Measurements from ENCODE around the gene RAP2A.

The RAP2A gene

GRCh38 chr13:97413694-97414093 is 20.3 kb upstream of the RAP2A start:
- H3K4me1 Mint-ChIP-seq, result peaks cover 13% of the 10 kb centered on the region
- no peak overlapping the region for H3K27ac Mint-ChIP-seq
- no peaks in the 10 kb centered on the region for H3K27me3 Mint-ChIP-seq (ENCODE audit: low read depth, poor library complexity)
- no peak for TF ChIP-seq CTCF (IDR thresholded peaks at IDR 0.05)
- H3K9me3 Mint-ChIP-seq, result no peaks in the 10 kb centered on the region
- no peaks in the 10 kb centered on the region for H3K36me3 Mint-ChIP-seq (ENCODE audit: low read depth)
- no peak overlapping the region for H3K4me3 Mint-ChIP-seq
- no peak for DNase-seq

- Mint-ChIP-seq H3K4me3 (no peak overlapping the region), H3K36me3 (ENCODE audit: low read depth) (no peaks in the 10 kb centered on the region), H3K27ac (no peak overlapping the region), H3K9me3 (no peaks in the 10 kb centered on the region), H3K27me3 (ENCODE audit: low read depth, poor library complexity) (no peaks in the 10 kb centered on the region), H3K4me1 (peaks cover 20% of the 10 kb centered on the region)
- no peak for TF ChIP-seq CTCF (IDR thresholded peaks at IDR 0.05)
- no peak for DNase-seq
Measured at GRCh38 chr13:97414392-97414791, 19.6 kb upstream of the RAP2A start.

- H3K36me3 Mint-ChIP-seq (ENCODE audit: low read depth), result no peaks in the 10 kb centered on the region
Measured at GRCh38 chr13:97417698-97418097, 16.3 kb upstream of the RAP2A start.

GRCh38 chr13:97422118-97423054 is 11.6 kb upstream of the RAP2A start:
- Mint-ChIP-seq H3K4me1 (peaks cover 23% of the 10 kb centered on the region), H3K27me3 (ENCODE audit: low read depth, poor library complexity) (peaks cover 5% of the 10 kb centered on the region)

More at GRCh38 chr13:97417698-97418097, 16.3 kb upstream of the RAP2A start:
- TF ChIP-seq CTCF (IDR thresholded peaks at IDR 0.05), result no peak
- Mint-ChIP-seq H3K4me1 (peaks cover 23% of the 10 kb centered on the region), H3K4me3 (no peak overlapping the region), H3K27ac (peak overlapping the region; percentile 19), H3K9me3 (no peaks in the 10 kb centered on the region), H3K27me3 (ENCODE audit: low read depth, poor library complexity) (no peaks in the 10 kb centered on the region)
- no peak for DNase-seq

DNA sequence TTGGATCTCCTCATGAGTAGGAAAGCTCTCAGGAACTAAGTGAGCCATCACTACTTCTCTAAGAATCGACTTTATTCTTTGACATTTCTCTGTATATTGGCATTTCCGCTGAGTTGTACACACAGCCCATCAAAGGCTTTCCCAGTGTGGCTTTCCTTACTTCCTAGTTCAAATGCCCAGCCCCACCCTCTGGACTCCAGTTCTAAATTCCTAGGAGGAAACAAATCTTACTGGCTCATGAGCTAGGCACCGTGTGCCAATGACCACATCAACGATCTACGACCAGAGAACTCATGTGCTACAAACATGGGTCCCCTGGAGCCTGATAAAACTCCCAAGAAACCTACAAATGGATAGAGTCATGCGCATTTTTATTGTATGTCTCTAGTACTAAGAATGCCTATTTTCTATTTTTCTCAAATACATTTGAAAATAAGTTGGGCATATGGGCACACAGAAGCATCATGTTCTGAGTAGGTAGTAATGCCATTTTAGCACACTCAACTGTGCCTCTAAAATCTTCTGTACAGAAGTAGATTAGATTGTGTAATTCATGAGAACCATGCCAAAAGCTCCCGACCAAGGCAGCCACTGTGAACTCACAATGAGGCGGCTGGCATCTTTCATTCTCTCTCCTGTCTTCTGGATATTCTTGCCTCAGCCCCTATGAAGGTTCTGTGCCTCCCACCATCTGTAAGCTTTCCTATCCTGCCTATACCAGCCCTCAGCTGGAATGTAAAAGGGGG is 10.5 kb upstream of the RAP2A start:
- Mint-ChIP-seq H3K4me3 (no peak overlapping the region), H3K9me3 (no peaks in the 10 kb centered on the region)

More at GRCh38 chr13:97422118-97423054, 11.6 kb upstream of the RAP2A start:
- Mint-ChIP-seq H3K27ac (no peak overlapping the region), H3K36me3 (ENCODE audit: low read depth) (no peaks in the 10 kb centered on the region), H3K9me3 (no peaks in the 10 kb centered on the region), H3K4me3 (no peak overlapping the region)
- DNase-seq, result no peak
- TF ChIP-seq CTCF (IDR thresholded peaks at IDR 0.05), result no peak

More for the DNA sequence above, 10.5 kb upstream of the RAP2A start:
- H3K4me1 Mint-ChIP-seq, result peaks cover 13% of the 10 kb centered on the region
- no peak overlapping the region for H3K27ac Mint-ChIP-seq
- no peak for TF ChIP-seq CTCF (IDR thresholded peaks at IDR 0.05)
- H3K36me3 Mint-ChIP-seq (ENCODE audit: low read depth), result no peaks in the 10 kb centered on the region
- no peak for DNase-seq
- peaks cover 5% of the 10 kb centered on the region for H3K27me3 Mint-ChIP-seq (ENCODE audit: low read depth, poor library complexity)
